ENCODE measurements around the gene EMILIN3.

EMILIN3 gene

GRCh38 chr20:41331731-41332130, 34.9 kb downstream of the EMILIN3 start:
- ChIA-PET CTCF (interaction anchor here (3.3 to 6.9 kb wide), 2 partner anchors 8 to 197 kb away, joined by 9 to 40 read pairs; partner anchors contain the start of gene LPIN3), POLR2A (no interaction called here)
- TF ChIP-seq, protein P1, sequence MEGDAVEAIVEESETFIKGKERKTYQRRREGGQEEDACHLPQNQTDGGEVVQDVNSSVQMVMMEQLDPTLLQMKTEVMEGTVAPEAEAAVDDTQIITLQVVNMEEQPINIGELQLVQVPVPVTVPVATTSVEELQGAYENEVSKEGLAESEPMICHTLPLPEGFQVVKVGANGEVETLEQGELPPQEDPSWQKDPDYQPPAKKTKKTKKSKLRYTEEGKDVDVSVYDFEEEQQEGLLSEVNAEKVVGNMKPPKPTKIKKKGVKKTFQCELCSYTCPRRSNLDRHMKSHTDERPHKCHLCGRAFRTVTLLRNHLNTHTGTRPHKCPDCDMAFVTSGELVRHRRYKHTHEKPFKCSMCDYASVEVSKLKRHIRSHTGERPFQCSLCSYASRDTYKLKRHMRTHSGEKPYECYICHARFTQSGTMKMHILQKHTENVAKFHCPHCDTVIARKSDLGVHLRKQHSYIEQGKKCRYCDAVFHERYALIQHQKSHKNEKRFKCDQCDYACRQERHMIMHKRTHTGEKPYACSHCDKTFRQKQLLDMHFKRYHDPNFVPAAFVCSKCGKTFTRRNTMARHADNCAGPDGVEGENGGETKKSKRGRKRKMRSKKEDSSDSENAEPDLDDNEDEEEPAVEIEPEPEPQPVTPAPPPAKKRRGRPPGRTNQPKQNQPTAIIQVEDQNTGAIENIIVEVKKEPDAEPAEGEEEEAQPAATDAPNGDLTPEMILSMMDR (IDR thresholded peaks at IDR 0.05; ENCODE audit: control extremely low read depth, extremely low read depth, low read depth, missing control alignments): no peak
- DNase-seq (ENCODE audit: extremely low spot score): no peak

- ChIA-PET POLR2A (no interaction called here), CTCF (interaction anchor here (1.1 to 6.9 kb wide), 3 partner anchors 9 to 196 kb away, joined by 4 to 40 read pairs (median 9); partner anchors contain the start of gene LPIN3)
- DNase-seq (ENCODE audit: extremely low spot score): no peak
Measured at GRCh38 chr20:41330941-41331340, 35.7 kb downstream of the EMILIN3 start.

DNA sequence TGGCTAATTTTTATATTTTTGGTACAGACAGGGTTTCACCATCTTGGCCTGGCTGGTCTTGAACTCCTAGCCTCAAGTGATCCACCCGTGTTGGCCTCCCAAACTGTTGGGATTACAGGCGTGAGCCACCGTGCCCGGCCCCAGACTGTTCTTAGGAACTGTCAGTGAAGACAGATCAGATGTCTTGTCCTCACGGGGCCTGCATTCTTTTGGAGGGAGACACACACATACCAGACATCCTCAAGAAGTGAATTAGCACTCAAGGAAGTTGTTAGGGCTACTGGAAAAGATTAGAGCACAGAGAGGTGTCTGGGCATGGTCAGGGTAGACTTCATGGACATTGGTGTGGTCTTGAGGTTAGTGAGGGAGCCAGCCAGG, 36.3 kb downstream of the EMILIN3 start:
- CTCF ChIA-PET: interaction anchor here (1.1 to 6.9 kb wide), 6 partner anchors 9 to 195 kb away, joined by 3 to 40 read pairs (median 6); partner anchors contain the start of gene LPIN3

More at GRCh38 chr20:41330941-41331340, 35.7 kb downstream of the EMILIN3 start:
- TF ChIP-seq, protein P1 (IDR thresholded peaks at IDR 0.05; ENCODE audit: control extremely low read depth, extremely low read depth, low read depth, missing control alignments): no peak

DNA sequence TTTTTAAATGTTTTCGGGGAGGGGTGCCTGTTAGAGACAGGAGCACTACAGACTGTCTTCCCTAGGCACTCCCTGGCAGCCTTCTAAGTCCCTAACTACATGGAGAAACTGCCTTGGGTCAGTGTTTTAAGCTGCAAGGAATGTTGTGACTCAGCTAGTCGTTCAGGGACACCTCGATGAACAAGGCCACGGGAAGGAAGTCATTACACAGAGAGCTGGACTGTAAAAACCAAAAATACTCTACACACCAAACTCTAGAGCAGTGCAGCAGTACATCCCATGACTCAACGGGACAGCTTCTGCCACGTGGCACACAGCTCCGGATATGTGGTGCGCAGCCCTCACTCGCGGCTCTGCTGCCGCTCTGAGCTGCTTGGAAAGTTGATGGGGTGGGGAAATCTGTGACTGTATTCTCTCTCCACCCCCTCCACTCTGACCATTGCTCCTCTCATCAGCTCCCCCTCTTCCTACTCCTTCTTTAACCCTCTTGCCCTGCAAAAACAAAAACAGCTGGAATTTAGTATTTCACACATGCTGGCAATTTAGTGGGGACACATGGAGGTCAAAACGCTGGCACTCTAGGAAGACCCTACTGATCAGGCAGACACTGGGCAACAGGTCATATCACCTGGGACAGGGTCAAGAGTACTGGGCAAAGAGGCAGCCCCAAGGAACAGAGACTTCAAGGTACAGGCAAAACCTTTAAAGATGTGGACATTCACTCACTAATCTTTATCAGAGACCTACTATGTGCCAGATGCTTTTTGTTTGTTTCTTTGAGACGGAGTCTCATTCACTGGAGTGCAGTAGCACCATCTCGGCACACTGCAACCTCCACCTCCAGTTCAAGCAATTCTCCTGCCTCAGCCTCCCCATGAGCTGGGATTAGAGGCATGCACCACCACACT, 36.9 kb downstream of the EMILIN3 start:
- peak; percentile 68 for DNase-seq (ENCODE audit: extremely low spot score)
- ChIA-PET CTCF (interaction anchor here (0.8 to 6.9 kb wide), 9 partner anchors 8 to 195 kb away, joined by 3 to 40 read pairs (median 3); partner anchors contain the start of gene LPIN3), POLR2A (no interaction called here)

More for the DNA sequence above, 36.3 kb downstream of the EMILIN3 start:
- DNase-seq (ENCODE audit: extremely low spot score): no peak
- TF ChIP-seq, protein P1 (IDR thresholded peaks at IDR 0.05; ENCODE audit: control extremely low read depth, extremely low read depth, low read depth, missing control alignments): no peak
- POLR2A ChIA-PET: no interaction called here

DNA sequence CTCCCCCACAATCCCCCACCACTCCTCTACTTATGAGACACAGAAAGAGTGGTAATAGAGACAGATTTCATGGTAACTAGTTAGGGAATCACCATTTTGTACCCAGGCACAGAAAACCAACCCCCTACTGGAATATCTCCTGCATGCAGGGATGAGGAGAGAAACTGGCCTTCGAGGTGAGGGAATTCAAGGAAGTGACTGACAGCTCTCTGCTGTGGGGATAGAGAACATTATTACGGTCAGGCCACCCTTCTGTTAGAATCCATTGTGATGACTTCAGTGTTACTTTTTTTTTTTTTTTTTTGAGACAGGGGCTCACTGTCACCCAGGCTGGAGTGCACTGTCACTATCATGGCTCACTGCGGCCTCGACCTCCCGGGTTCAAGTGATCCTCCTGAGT, 39.4 kb downstream of the EMILIN3 start:
- DNase-seq (ENCODE audit: extremely low spot score): no peak
- TF ChIP-seq, protein P1 (IDR thresholded peaks at IDR 0.05; ENCODE audit: control extremely low read depth, extremely low read depth, low read depth, missing control alignments): no peak
- CTCF ChIA-PET: interaction anchor here (6.9 kb wide), 1 partner anchor 13 kb away, joined by 40 read pairs; the partner anchor contains the start of gene LPIN3
- POLR2A ChIA-PET: no interaction called here

More for the DNA sequence above, 36.9 kb downstream of the EMILIN3 start:
- TF ChIP-seq, protein P1 (IDR thresholded peaks at IDR 0.05; ENCODE audit: control extremely low read depth, extremely low read depth, low read depth, missing control alignments): no peak

DNA sequence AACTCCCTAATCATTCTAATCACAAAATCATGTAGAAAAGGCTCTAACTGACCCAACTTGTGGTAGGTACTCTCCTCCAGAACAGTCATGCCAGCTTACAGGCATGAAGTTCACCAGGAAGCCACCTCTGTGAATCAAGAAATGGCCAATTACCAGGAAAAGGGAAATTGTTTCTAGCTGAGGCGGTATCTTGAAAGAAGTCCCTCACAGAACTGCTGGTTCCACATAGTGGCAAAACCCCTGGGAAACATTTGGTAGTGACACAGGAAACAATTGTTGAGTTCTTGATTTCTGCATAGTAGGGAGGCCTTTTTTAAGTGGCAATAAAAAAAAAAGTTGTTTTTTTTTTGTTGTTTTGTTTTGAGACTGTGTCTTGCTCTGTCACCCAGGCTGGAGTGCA, 45.6 kb downstream of the EMILIN3 start:
- POLR2A ChIA-PET: no interaction called here
- TF ChIP-seq, protein P1 (IDR thresholded peaks at IDR 0.05; ENCODE audit: control extremely low read depth, extremely low read depth, low read depth, missing control alignments): no peak
- no peak for DNase-seq (ENCODE audit: extremely low spot score)
- CTCF ChIA-PET: interaction anchor here (1.0 to 1.7 kb wide), 4 partner anchors 9 to 353 kb away, joined by 3 to 6 read pairs (median 3); no protein-coding TSS in a partner anchor

Data from GM10248 (cell line).